GM12878 (cell line): ENCODE data around the gene PLEKHM3. TPM values are rescaled to one million over a fixed set of nuclear protein-coding genes. Genes with fewer than 3 reads are reported as not detected.

Source experiments
- ATAC-seq: fragments of 200-7000 bp; cut with Tn5 transposase; 3 replicates; pipeline ENCODE4 v1.9.1; 2020; ENCODE audit warnings: mild to moderate bottlenecking, moderate library complexity
- BruUV-seq: library from RNA; stranded (reverse); fragments of 400-500 nt; replicated peaks from 2 replicates; lab custom pipeline; 2021; lab: Mats Ljungman, UMichigan
- CTCF ChIA-PET: fragments of 300-600 bp; sonication (Branson Sonifier 250); formaldehyde crosslinking; extraction: SDS; loops from one replicate; lab custom pipeline; 2021; ENCODE audit warnings: inconsistent platforms; lab: Yijun Ruan, JAX
- POLR2A ChIA-PET: fragments of 350-600 bp; formaldehyde crosslinking; extraction: SDS; loops from one replicate; lab custom pipeline; 2021; ENCODE audit warnings: inconsistent platforms; lab: Charles Lee
- RAD21 ChIA-PET: fragments of 300-600 bp; sonication (Branson Sonifier 250); formaldehyde crosslinking; loops from one replicate; lab custom pipeline; 2023; ENCODE audit warnings: antibody characterized with exemption; ENCODE audit not compliant: unreplicated experiment; lab: Charles Lee
- SMC1A ChIA-PET: fragments of 300-600 bp; sonication (Branson Sonifier 250); formaldehyde crosslinking; loops from one replicate; lab custom pipeline; 2023; ENCODE audit not compliant: unreplicated experiment, uncharacterized antibody; lab: Charles Lee
- DNase-seq: peaks from one replicate; pipeline ENCODE4 v3.0.0-alpha.2; 2011; ENCODE audit warnings: low read depth, low spot score
- FAIRE-seq: peaks from 3 replicates; lab custom pipeline; 2011; peaks lifted over from hg19 to GRCh38; lab: Jason Lieb, UNC
- H2AFZ ChIP-seq: 2 replicates; pipeline ENCODE4 v1.6.0; 2011; ENCODE audit warnings: low read depth, low read length, control low read depth; ENCODE audit not compliant: control insufficient read depth
- H3K27ac ChIP-seq: 2 replicates; pipeline ENCODE4 v1.5.1; 2011; ENCODE audit warnings: control low read depth; ENCODE audit not compliant: control insufficient read depth, insufficient read depth
- H3K27me3 ChIP-seq, 2 experiments: replicated peaks in 1 of 2; 2 replicates each; pipeline versions ENCODE4 v1.6.0 to v1.6.1; 2011; ENCODE audit warnings: low read length in 1 of 2; ENCODE audit not compliant: control insufficient read depth in 2 of 2, insufficient read depth in 2 of 2
- H3K36me3 ChIP-seq, 2 experiments: 2 replicates each; pipeline ENCODE4 v1.5.1; 2011; ENCODE audit warnings: low read length in 1 of 2; ENCODE audit not compliant: control insufficient read depth in 2 of 2, insufficient read depth in 2 of 2
- H3K4me1 ChIP-seq: 2 replicates; pipeline ENCODE4 v1.6.1; 2011; ENCODE audit warnings: mild to moderate bottlenecking, low read length, moderate library complexity, mixed read lengths; ENCODE audit not compliant: control insufficient read depth, insufficient read depth
- H3K4me2 ChIP-seq: 2 replicates; pipeline ENCODE4 v1.6.0; 2011; ENCODE audit warnings: control low read depth; ENCODE audit not compliant: control insufficient read depth, insufficient read depth
- H3K4me3 ChIP-seq: fragments of 200-600 bp; sonication (generic); 2 replicates; pipeline ENCODE4 v1.5.1; 2016
- H3K79me2 ChIP-seq: 2 replicates; pipeline ENCODE4 v1.6.0; 2011; ENCODE audit warnings: low read length; ENCODE audit not compliant: control insufficient read depth, insufficient read depth
- H3K9ac ChIP-seq: 2 replicates; pipeline ENCODE4 v1.8.0; 2011; ENCODE audit warnings: low read length, control low read depth, mixed read lengths; ENCODE audit not compliant: control insufficient read depth, insufficient read depth
- H3K9me3 ChIP-seq: replicated peaks from 3 replicates; pipeline ENCODE4 v1.5.1; 2011; ENCODE audit warnings: mild to moderate bottlenecking, low read length; ENCODE audit not compliant: control insufficient read depth, insufficient read depth
- H4K20me1 ChIP-seq: 2 replicates; pipeline ENCODE4 v1.6.0; 2011; ENCODE audit not compliant: control insufficient read depth, insufficient read depth
- BCL11A ChIP-seq: IDR thresholded peaks from 2 replicates; pipeline ENCODE4 v1.6.1; 2011; ENCODE audit warnings: low read depth, low read length
- BCLAF1 ChIP-seq: fragments of 450-650 bp; IDR thresholded peaks from 2 replicates; pipeline ENCODE4 v1.6.1; 2017; ENCODE audit warnings: antibody characterized with exemption, mild to moderate bottlenecking, moderate library complexity
- EZH2 ChIP-seq: IDR thresholded peaks from 2 replicates; pipeline ENCODE4 v1.6.1; 2012; ENCODE audit warnings: low read depth, mild to moderate bottlenecking, control low read depth, inconsistent platforms, low read length, borderline replicate concordance; ENCODE audit not compliant: control insufficient read depth
- FOXM1 ChIP-seq: IDR thresholded peaks from 2 replicates; pipeline ENCODE4 v1.6.1; 2012; ENCODE audit warnings: low read depth, mild to moderate bottlenecking, inconsistent platforms, low read length, moderate library complexity
- IRF5 ChIP-seq: fragments of 450-650 bp; IDR thresholded peaks from 2 replicates; pipeline ENCODE4 v1.6.1; 2017; ENCODE audit warnings: borderline replicate concordance
- JUND ChIP-seq: IDR thresholded peaks from 2 replicates; pipeline ENCODE4 v1.6.1; 2012; ENCODE audit warnings: low read depth, mild to moderate bottlenecking, low read length, improper control_type of control experiment, moderate library complexity
- POLR2AphosphoS2 ChIP-seq: IDR thresholded peaks from 2 replicates; pipeline ENCODE4 v1.6.1; 2011; ENCODE audit warnings: low read depth, mild to moderate bottlenecking, low read length, improper control_type of control experiment, moderate library complexity
- RELB ChIP-seq: fragments of 450-650 bp; IDR thresholded peaks from 2 replicates; pipeline ENCODE4 v1.6.1; 2017; ENCODE audit warnings: low read depth, mild to moderate bottlenecking, moderate library complexity
- SMARCA5 ChIP-seq: fragments of 450-650 bp; IDR thresholded peaks from 2 replicates; pipeline ENCODE4 v1.6.1; 2017; ENCODE audit warnings: mild to moderate bottlenecking
- USF1 ChIP-seq: IDR thresholded peaks from 2 replicates; pipeline ENCODE4 v1.6.1; 2011; ENCODE audit warnings: borderline replicate concordance, low read depth, mild to moderate bottlenecking, moderate library complexity, mixed read lengths, low read length; ENCODE audit not compliant: insufficient read depth; ENCODE audit errors: extremely low read length
- WGBS: methylation state at CpG from one replicate; pipeline ENCODE4 v1.1.6; 2016; ENCODE audit warnings: low lambda C conversion rate; ENCODE audit not compliant: insufficient replicate concordance, insufficient coverage; ENCODE audit errors: missing lambda C conversion rate; 5-methylcytosine and 5-hydroxymethylcytosine counted together
- in situ Hi-C: fragments of 300-500 bp; cut with MboI; formaldehyde crosslinking; loops from 9 replicates; pipeline ENCODE4 v1.14.3; 2018; ENCODE audit warnings: mixed read lengths
- intact Hi-C: fragments of 100-400 bp; cut with micrococcal nuclease; formaldehyde crosslinking; loops from one replicate; pipeline ENCODE4 v1.14.2; 2022; ENCODE audit not compliant: unreplicated experiment
- polyA plus RNA-seq, 11 experiments: library from polyadenylated mRNA; depleted of rRNA in 4 of 11; unstranded in 6 of 11; stranded (reverse) in 5 of 11; fragments of >200 nt; fragmentation: Nextera tagmentation in 4 of 11; fragmentation: Illumina TruSeq in 1 of 11; extraction: Ambion mirVana in 4 of 11; extraction: Trizol in 1 of 11; gene quantifications; 1 replicate in 1 of 11; 2 replicates in 10 of 11; pipeline versions ENCODE4 v1.2.1 to v1.2.3, GENCODE V29; 2011 to 2016; ENCODE audit warnings: inconsistent platforms in 2 of 11, missing spikeins in 2 of 11, low read depth in 1 of 11
- total RNA-seq, 4 experiments: library from RNA; depleted of rRNA in 3 of 4; stranded (reverse); fragments of >200 nt in 3 of 4; fragmentation: Illumina TruSeq in 1 of 4; extraction: Trizol in 1 of 4; gene quantifications; 2 replicates each; pipeline versions ENCODE4 v1.2.1 to v1.2.3, GENCODE V29; 2013 to 2021

The PLEKHM3 gene
- total and polyA plus RNA-seq, 10 of the 15 experiments (the other 5 are each of a cell fraction or from before 2014, with no cell fraction given): 1.4 to 5.6 (median 3.0) TPM

- TF ChIP-seq IRF5 (no peak), JUND (no peak), USF1 (no peak), EZH2 (no peak), FOXM1 (no peak)
- TF ChIP-seq, all 136 proteins: peak for 0
Measured at GRCh38 chr2:207891086-207891844, 134.1 kb downstream of the PLEKHM3 start (continued).

- Histone ChIP-seq H3K4me3 (no peak overlapping the region), H3K36me3 (no peaks in the 10 kb centered on the region; a peak in 1 of 4 replicates), H3K9ac (no peak overlapping the region), H3K9me3 (no peaks in the 10 kb centered on the region), H2AFZ (no peak overlapping the region), H3K27ac (no peak overlapping the region), H4K20me1 (no peaks in the 10 kb centered on the region), H3K4me1 (no peaks in the 10 kb centered on the region; the same call in 1 of the 2 replicates), H3K27me3 (no peaks in the 10 kb centered on the region), H3K4me2 (no peak overlapping the region), H3K79me2 (no peaks in the 10 kb centered on the region)
- ChIA-PET RAD21 (no interaction called here), CTCF (interaction anchor here (1.4 kb wide), 1 partner anchor 9 kb away, joined by 4 read pairs; no protein-coding TSS in a partner anchor), POLR2A (interaction anchor here (0.7 kb wide), 1 partner anchor 105 kb away, joined by 3 read pairs; no protein-coding TSS in a partner anchor), SMC1A (interaction anchor here (0.6 to 1.2 kb wide), 7 partner anchors 11 to 121 kb away, joined by 3 to 4 read pairs (median 3); no protein-coding TSS in a partner anchor)
- DNase-seq: no peak
- TF ChIP-seq BCL11A: no peak
- no peak for TF ChIP-seq POLR2AphosphoS2
- no peak for TF ChIP-seq SMARCA5
- no peak for TF ChIP-seq RELB
- TF ChIP-seq BCLAF1: no peak
- BruUV-seq: no TSS peak
- intact Hi-C loops: no loop called here
- no peak for ATAC-seq
- FAIRE-seq: no peak
- in situ Hi-C loops: no loop called here
- WGBS: 67% methylated on average over 1 of the region's 1 CpG
Measured at GRCh38 chr2:207887500-207887899, 137.8 kb downstream of the PLEKHM3 start.
